ENCODE data around the gene PLAC8. TPM values are rescaled to one million over a fixed set of nuclear protein-coding genes. Genes with fewer than 3 reads are reported as not detected.
"Not testable (repeated sequence)": the region's sequence is repeated elsewhere in the genome, so short reads cannot be mapped to it uniquely, and the experiment has no call there.

The PLAC8 gene, protein sequence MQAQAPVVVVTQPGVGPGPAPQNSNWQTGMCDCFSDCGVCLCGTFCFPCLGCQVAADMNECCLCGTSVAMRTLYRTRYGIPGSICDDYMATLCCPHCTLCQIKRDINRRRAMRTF
- 10 to 100 TPM in 1 of 2 donors, 1 to 10 TPM in 1; 1.1 to 14.7 TPM for total RNA-seq
- 1 to 10 TPM; 1.3 to 1.5 TPM for polyA plus RNA-seq (ENCODE audit: insufficient read length in 2 of 2)
- long read RNA-seq, donor 1 = 0 reads
- long read RNA-seq, donor 2 = 0 reads
- long read RNA-seq, donor 3 = 0 reads
- long read RNA-seq, donor 4, partial matches to known transcripts = 0 of 4 reads
- long read RNA-seq, donor 4, other reads (novel, unspliced or antisense) = 0 of 4 reads

DNA sequence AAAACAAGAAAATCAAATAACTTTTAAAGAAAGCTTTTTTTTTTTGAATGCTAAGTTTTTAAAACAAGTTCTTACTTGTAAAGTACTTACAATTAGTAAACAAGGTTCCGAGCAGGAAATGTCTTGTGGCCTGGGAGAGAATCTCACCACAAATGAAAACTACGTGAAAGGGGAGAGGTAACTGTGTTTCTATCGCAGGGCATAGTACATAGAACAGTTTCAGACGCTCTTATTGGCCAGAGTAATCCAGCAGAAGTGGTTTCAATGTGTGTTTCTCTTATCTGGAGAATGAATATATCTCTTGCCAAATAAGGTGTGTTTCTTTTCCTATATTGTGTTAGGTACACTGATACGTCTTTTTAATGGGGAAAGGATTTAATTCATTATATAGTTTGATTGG is at the start of gene PLAC8:
Gene PLAC8 (minus strand): TSS at position 154 of the 400 bp plus-strand sequence. CDS start 6,808 bp downstream, outside the sequence.
- no peak for DNase-seq (ENCODE audit: low read depth in 4 of 6, low spot score in 6 of 6)
- Histone ChIP-seq H3K27ac (ENCODE audit: low read depth, low read length) (no peak within 1 kb of the TSS), H3K4me1 (ENCODE audit: control insufficient read depth, insufficient read depth, low read length) (peaks cover 4% of the 10 kb centered on the region), H3K36me3 (ENCODE audit: control insufficient read depth, insufficient read depth, low read length) (no peaks in the 10 kb centered on the region), H3K4me3 (ENCODE audit: low read depth, low read length) (no peak within 1 kb of the TSS), H3K27me3 (ENCODE audit: control insufficient read depth, insufficient read depth, low read length) (peaks cover 2% of the 10 kb centered on the region), H3K9me3 (ENCODE audit: control insufficient read depth, insufficient read depth, low read length) (no peaks in the 10 kb centered on the region)
- 67% methylated on average over 1 of the region's 5 CpGs for WGBS (ENCODE audit: insufficient coverage)

DNA sequence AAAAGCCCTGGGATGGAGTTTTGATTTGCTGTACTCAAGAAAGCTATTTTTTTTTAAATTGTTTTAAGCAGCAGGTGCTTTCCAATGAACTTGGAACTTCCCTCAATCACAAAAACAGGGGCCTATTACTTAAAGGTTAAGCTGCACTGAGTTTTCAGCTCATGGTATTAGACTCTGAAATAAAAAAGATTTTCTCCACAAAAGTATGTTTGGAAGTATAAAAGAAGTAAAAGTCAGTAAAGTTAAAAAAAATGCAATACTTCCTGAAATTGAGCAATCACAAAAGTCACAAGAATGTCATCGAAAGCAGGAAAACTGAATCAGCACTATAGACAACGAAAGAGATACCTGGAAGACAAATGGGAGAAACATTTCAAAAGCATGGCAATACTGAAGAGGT is 38.9 kb upstream of the PLAC8 start:
- H3K4me1 ChIP-seq (ENCODE audit: control insufficient read depth, insufficient read depth, low read length) = no peaks in the 10 kb centered on the region
- no peaks in the 10 kb centered on the region for H3K27me3 ChIP-seq (ENCODE audit: control insufficient read depth, insufficient read depth, low read length)
- H3K36me3 ChIP-seq (ENCODE audit: control insufficient read depth, insufficient read depth, low read length) = no peaks in the 10 kb centered on the region
- no peak for DNase-seq (ENCODE audit: low read depth in 4 of 6, low spot score in 6 of 6)
- no peak overlapping the region for H3K27ac ChIP-seq (ENCODE audit: low read depth, low read length)
- no peak overlapping the region for H3K4me3 ChIP-seq (ENCODE audit: low read depth, low read length)
- H3K9me3 ChIP-seq (ENCODE audit: control insufficient read depth, insufficient read depth, low read length) = peaks cover 3% of the 10 kb centered on the region
- 75% methylated on average over 2 of the region's 2 CpGs for WGBS (ENCODE audit: insufficient coverage)

DNA sequence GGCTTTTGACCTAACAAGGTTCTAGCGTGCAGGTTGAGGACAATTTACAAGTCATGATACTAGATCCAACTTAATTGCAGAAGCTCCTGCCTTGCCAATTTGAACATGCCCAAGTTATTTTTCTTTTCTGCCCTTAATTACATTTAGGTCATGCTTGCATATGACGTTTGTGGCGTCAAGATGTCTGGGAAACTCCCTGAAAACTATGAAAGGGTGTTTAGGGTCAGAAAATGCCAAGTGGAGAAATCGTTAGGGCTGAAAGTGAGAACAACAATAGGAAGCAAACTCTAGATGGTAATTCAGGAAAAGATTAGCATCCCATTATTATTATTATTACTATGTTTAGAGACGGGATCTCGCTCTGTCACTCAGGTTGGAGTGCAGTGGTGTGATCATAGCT is 38.2 kb upstream of the PLAC8 start:
- Histone ChIP-seq H3K36me3 (ENCODE audit: control insufficient read depth, insufficient read depth, low read length) (no peaks in the 10 kb centered on the region), H3K4me1 (ENCODE audit: control insufficient read depth, insufficient read depth, low read length) (no peaks in the 10 kb centered on the region), H3K9me3 (ENCODE audit: control insufficient read depth, insufficient read depth, low read length) (peaks cover 3% of the 10 kb centered on the region), H3K27me3 (ENCODE audit: control insufficient read depth, insufficient read depth, low read length) (no peaks in the 10 kb centered on the region), H3K4me3 (ENCODE audit: low read depth, low read length) (no peak overlapping the region), H3K27ac (ENCODE audit: low read depth, low read length) (no peak overlapping the region)
- 100% methylated on average over 1 of the region's 6 CpGs for WGBS (ENCODE audit: insufficient coverage)
- DNase-seq (ENCODE audit: low read depth in 4 of 6, low spot score in 6 of 6) = no peak

DNA sequence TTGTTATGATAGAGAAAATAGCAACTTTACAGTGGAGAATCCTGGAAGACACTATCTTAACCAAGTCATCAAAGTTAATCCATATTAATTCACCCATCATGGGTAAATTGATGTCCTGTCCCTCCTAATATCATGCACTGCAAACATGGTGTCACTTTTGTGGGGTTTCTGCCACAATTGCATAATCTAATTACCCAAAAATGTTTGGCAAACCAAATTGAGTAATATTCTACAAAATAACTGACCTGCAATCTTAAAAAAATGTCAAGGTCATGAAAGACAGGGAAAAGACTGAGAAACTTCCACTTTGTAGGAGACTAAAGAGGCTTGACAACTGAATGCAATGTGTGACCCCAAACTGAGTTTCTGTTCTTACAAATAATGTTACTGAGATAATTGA is 37.1 kb upstream of the PLAC8 start:
- no peak overlapping the region for H3K27ac ChIP-seq (ENCODE audit: low read depth, low read length)

DNA sequence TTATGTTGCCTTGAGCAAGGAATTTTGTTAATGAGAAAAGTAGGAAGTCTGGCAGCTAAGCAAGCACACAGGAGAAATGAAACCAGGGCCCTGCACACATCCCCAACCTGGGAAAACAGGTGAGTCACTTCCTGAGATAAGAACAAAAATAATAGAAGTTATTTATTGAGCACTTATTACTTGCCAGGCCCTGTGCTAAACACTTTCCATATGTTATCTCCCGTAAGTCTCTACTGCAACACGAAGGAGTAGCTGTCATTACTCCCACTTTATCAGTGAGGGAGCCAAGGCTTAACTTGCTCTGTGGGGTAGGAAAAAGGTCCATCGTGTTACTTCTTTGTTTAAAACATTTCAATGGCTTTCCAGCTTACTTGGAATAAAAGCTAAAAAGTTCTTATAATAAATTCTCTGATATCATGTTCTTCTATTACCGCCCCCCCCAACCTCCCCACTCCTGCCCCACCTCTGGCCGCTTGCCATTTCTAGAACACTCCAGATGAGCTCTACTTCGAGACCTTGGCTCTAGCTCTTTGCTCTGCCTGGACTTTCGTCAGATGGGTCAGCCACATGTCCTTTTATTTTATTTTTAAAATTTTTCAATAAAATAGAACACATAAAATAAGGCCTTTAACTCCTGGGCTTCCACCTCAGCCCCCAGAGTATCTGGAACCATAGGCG is 36.3 kb upstream of the PLAC8 start:
- Histone ChIP-seq H3K9me3 (ENCODE audit: control insufficient read depth, insufficient read depth, low read length) (no peaks in the 10 kb centered on the region), H3K4me1 (ENCODE audit: control insufficient read depth, insufficient read depth, low read length) (no peaks in the 10 kb centered on the region), H3K36me3 (ENCODE audit: control insufficient read depth, insufficient read depth, low read length) (no peaks in the 10 kb centered on the region), H3K27ac (ENCODE audit: low read depth, low read length) (no peak overlapping the region), H3K4me3 (ENCODE audit: low read depth, low read length) (no peak overlapping the region), H3K27me3 (ENCODE audit: control insufficient read depth, insufficient read depth, low read length) (no peaks in the 10 kb centered on the region)
- WGBS (ENCODE audit: insufficient coverage) = 100% methylated on average over 1 of the region's 8 CpGs
- no peak for DNase-seq (ENCODE audit: low read depth in 4 of 6, low spot score in 6 of 6)

More for the DNA sequence above, 37.1 kb upstream of the PLAC8 start:
- no peaks in the 10 kb centered on the region for H3K4me1 ChIP-seq (ENCODE audit: control insufficient read depth, insufficient read depth, low read length)
- H3K36me3 ChIP-seq (ENCODE audit: control insufficient read depth, insufficient read depth, low read length) = no peaks in the 10 kb centered on the region
- no peak for DNase-seq (ENCODE audit: low read depth in 4 of 6, low spot score in 6 of 6)
- no peak overlapping the region for H3K4me3 ChIP-seq (ENCODE audit: low read depth, low read length)
- H3K9me3 ChIP-seq (ENCODE audit: control insufficient read depth, insufficient read depth, low read length) = peaks cover 3% of the 10 kb centered on the region
- H3K27me3 ChIP-seq (ENCODE audit: control insufficient read depth, insufficient read depth, low read length) = no peaks in the 10 kb centered on the region

DNA sequence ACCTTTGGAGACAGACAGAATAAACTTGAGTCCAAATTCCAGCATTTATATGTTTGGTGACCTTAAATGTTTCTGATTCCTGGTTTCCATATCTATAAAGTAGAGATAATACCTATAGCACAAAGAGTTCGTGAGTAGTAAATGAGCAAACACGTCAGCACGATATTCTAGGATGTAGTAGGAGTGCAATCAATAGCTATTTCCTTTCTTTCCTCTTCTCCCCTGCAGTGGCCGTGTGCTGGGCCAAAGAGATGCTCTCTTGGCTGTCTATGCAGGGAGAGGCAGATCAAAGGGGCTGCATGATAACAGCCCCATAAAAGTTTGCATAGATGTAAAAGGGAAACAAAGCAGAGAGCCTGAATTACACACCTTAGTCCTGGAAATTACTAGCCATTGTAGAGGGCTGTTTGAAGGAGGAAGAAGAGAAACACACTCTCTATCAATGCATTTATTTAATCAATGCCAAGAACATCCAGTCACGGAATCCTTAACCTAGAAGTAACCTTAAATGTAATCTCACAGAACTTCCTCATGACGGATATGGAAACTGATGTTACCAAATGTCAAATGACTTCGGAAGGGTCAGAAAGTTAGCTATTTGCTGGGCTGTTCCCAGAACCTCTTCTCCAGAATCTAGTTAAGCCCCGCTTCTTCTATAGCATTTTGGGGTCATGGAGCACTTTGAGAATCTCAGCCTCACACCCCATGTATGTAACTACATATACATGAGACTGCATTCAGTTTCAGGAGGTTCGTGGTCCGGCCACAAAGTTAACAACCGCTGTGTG is 35.5 kb upstream of the PLAC8 start:
- Histone ChIP-seq H3K4me1 (ENCODE audit: control insufficient read depth, insufficient read depth, low read length) (no peaks in the 10 kb centered on the region), H3K4me3 (ENCODE audit: low read depth, low read length) (no peak overlapping the region), H3K27ac (ENCODE audit: low read depth, low read length) (no peak overlapping the region), H3K36me3 (ENCODE audit: control insufficient read depth, insufficient read depth, low read length) (no peaks in the 10 kb centered on the region), H3K27me3 (ENCODE audit: control insufficient read depth, insufficient read depth, low read length) (no peaks in the 10 kb centered on the region), H3K9me3 (ENCODE audit: control insufficient read depth, insufficient read depth, low read length) (no peaks in the 10 kb centered on the region)
- WGBS (ENCODE audit: insufficient coverage) = 82% methylated on average over 2 of the region's 11 CpGs
- no peak for DNase-seq (ENCODE audit: low read depth in 4 of 6, low spot score in 6 of 6)

DNA sequence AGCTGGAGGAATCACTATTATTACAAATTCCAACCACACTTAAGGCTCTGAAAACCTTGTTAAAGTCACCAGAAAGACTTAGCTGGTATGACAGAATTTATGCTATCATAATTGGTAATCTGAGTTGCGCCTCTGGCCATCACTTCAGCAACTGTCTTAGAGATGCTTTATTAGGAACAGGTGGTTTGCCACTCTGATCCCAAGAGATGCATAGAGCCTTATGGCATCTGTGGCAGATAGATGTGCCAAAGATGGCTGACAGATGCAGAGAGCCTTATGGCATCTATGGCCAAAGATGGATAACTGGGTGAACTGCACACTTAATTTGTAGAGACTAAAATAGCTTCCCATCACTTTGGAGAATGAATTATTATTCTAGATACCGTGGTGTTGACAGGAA is 32.3 kb upstream of the PLAC8 start:
- Histone ChIP-seq H3K36me3 (ENCODE audit: control insufficient read depth, insufficient read depth, low read length) (no peaks in the 10 kb centered on the region), H3K4me3 (ENCODE audit: low read depth, low read length) (no peak overlapping the region), H3K9me3 (ENCODE audit: control insufficient read depth, insufficient read depth, low read length) (no peaks in the 10 kb centered on the region), H3K27ac (ENCODE audit: low read depth, low read length) (no peak overlapping the region), H3K4me1 (ENCODE audit: control insufficient read depth, insufficient read depth, low read length) (no peaks in the 10 kb centered on the region), H3K27me3 (ENCODE audit: control insufficient read depth, insufficient read depth, low read length) (no peaks in the 10 kb centered on the region)
- DNase-seq (ENCODE audit: low read depth in 4 of 6, low spot score in 6 of 6) = no peak
- 83% methylated on average over 1 of the region's 2 CpGs for WGBS (ENCODE audit: insufficient coverage)

DNA sequence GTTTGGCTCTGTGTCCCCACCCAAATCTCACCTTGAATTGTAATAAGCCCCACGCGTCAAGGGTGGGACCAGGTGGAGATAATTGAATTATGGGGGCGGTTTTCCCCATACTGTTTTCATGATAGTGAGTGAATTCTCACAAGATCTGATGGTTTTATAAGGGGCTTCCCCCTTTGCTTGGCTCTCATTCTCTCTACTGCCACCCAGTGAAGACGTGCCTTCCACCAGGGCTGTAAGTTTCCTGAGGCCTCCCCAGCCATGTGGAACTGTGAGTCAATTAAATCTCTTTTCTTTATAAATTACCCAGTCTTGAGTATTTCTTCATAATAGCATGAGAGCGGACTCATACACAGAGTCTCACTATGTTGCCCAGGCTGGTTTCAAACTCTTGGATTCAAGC is 31.2 kb upstream of the PLAC8 start:
- not testable (repeated sequence) for DNase-seq (ENCODE audit: low read depth in 4 of 6, low spot score in 6 of 6); H3K9me3 ChIP-seq (ENCODE audit: control insufficient read depth, insufficient read depth, low read length); H3K4me1 ChIP-seq (ENCODE audit: control insufficient read depth, insufficient read depth, low read length); H3K27ac ChIP-seq (ENCODE audit: low read depth, low read length); H3K4me3 ChIP-seq (ENCODE audit: low read depth, low read length); H3K36me3 ChIP-seq (ENCODE audit: control insufficient read depth, insufficient read depth, low read length); H3K27me3 ChIP-seq (ENCODE audit: control insufficient read depth, insufficient read depth, low read length)
- WGBS (ENCODE audit: insufficient coverage) = no CpG with 5 or more reads among the region's 5 CpGs

DNA sequence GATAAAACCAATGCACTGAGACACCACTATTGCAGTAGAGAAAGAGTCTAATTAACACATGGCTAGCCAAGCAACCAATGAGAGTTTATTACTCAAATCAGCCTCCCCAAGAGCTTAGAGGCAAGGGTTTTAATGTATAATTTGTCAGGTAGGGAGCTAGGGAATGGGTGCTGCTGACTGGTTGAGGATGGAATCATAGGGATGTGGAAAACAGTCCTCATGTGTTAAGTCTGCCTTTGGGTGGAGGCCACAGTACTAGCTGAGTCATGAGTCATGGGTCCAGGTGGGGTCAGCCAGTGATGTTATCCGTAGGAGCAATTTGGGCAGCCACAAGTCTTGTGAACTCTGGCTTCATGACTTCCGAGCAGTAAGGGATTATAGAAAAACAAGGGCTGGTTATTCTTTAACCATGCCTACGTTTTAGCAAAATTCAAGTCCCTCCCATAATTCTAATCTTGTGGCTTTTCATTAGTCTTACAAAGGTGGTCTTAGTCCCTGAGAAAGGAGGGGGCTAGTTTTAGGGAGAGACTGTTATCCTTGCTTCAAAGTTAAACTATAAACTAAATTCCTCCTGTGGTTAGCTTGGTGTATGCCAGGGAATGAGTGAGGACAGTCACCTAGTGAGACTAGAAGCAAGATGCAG is 25.1 kb upstream of the PLAC8 start:
- H3K27me3 ChIP-seq (ENCODE audit: control insufficient read depth, insufficient read depth, low read length) = no peaks in the 10 kb centered on the region
- 100% methylated on average over 1 of the region's 3 CpGs for WGBS (ENCODE audit: insufficient coverage)
- DNase-seq (ENCODE audit: low read depth in 4 of 6, low spot score in 6 of 6) = no peak

More for the DNA sequence above, 25.1 kb upstream of the PLAC8 start:
- Histone ChIP-seq H3K4me3 (ENCODE audit: low read depth, low read length) (no peak overlapping the region), H3K36me3 (ENCODE audit: control insufficient read depth, insufficient read depth, low read length) (no peaks in the 10 kb centered on the region), H3K4me1 (ENCODE audit: control insufficient read depth, insufficient read depth, low read length) (no peaks in the 10 kb centered on the region), H3K9me3 (ENCODE audit: control insufficient read depth, insufficient read depth, low read length) (no peaks in the 10 kb centered on the region), H3K27ac (ENCODE audit: low read depth, low read length) (no peak overlapping the region)

Data from spinal cord (tissue), 10 donors.